ENCODE measurements around the gene GUCY1B1. TPM values are rescaled to one million over a fixed set of nuclear protein-coding genes. Genes with fewer than 3 reads are reported as not detected.
A peak's percentile ranks its signal among the peaks of the same experiment; 100 is the strongest.

Gene GUCY1B1
- total RNA-seq, 1 donor from 2014 or later, result 1.7 TPM

- Histone ChIP-seq H3K4me3 (ENCODE audit: low read depth, low read length) (no peak overlapping the region), H3K36me3 (ENCODE audit: control insufficient read depth, insufficient read depth, low read length) (no peaks in the 10 kb centered on the region), H3K27me3 (ENCODE audit: control insufficient read depth, insufficient read depth, low read length) (no peaks in the 10 kb centered on the region)
- no peak for DNase-seq (ENCODE audit: low read depth)
- no peak for TF ChIP-seq CTCF (IDR thresholded peaks at IDR 0.05; ENCODE audit: insufficient read depth, low read length, poor library complexity, severe bottlenecking)
These were observed 22.5 kb downstream of the GUCY1B1 start for GRCh38 chr4:155781249-155781831.

- no peak for DNase-seq (ENCODE audit: low read depth)
- Histone ChIP-seq H3K4me3 (ENCODE audit: low read depth, low read length) (no peak overlapping the region), H3K36me3 (ENCODE audit: control insufficient read depth, insufficient read depth, low read length) (no peaks in the 10 kb centered on the region), H3K27me3 (ENCODE audit: control insufficient read depth, insufficient read depth, low read length) (no peaks in the 10 kb centered on the region)
- no peak for TF ChIP-seq CTCF (IDR thresholded peaks at IDR 0.05; ENCODE audit: insufficient read depth, low read length, poor library complexity, severe bottlenecking)
These were observed 25.8 kb downstream of the GUCY1B1 start for GRCh38 chr4:155784637-155785036.

- Histone ChIP-seq H3K27me3 (ENCODE audit: control insufficient read depth, insufficient read depth, low read length) (no peaks in the 10 kb centered on the region), H3K4me3 (ENCODE audit: low read depth, low read length) (no peak overlapping the region), H3K36me3 (ENCODE audit: control insufficient read depth, insufficient read depth, low read length) (peaks cover 1% of the 10 kb centered on the region)
- no peak for DNase-seq (ENCODE audit: low read depth)
- TF ChIP-seq CTCF (IDR thresholded peaks at IDR 0.05; ENCODE audit: insufficient read depth, low read length, poor library complexity, severe bottlenecking), result no peak
These were observed 27.0 kb downstream of the GUCY1B1 start for GRCh38 chr4:155785828-155786227.

- peak; percentile 87 for TF ChIP-seq CTCF (IDR thresholded peaks at IDR 0.05; ENCODE audit: insufficient read depth, low read length, poor library complexity, severe bottlenecking)
- no peak overlapping the region for H3K4me3 ChIP-seq (ENCODE audit: low read depth, low read length)
- no peak for DNase-seq (ENCODE audit: low read depth)
- peaks cover 1% of the 10 kb centered on the region for H3K36me3 ChIP-seq (ENCODE audit: control insufficient read depth, insufficient read depth, low read length)
- H3K27me3 ChIP-seq (ENCODE audit: control insufficient read depth, insufficient read depth, low read length), result no peaks in the 10 kb centered on the region
These were observed 28.4 kb downstream of the GUCY1B1 start for GRCh38 chr4:155787113-155787710.

DNA sequence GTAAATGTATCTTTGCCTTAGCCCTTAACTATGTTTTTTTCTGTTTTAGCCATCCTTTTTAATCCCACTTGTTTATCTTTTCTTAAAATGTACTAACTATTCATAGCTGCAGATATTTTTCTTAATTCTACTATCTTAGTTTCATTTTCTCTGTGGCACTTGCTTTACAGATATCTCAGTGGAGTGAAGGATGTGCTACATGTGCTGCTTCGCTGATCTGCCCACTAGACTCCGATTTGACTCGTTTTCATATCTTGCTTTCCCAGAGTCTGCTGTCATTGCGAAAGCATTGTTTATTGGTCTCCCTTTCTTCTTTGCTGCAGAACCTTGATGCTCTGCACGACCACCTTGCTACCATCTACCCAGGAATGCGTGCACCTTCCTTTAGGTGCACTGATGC lies 30.6 kb downstream of the GUCY1B1 start:
- peaks cover 1% of the 10 kb centered on the region for H3K36me3 ChIP-seq (ENCODE audit: control insufficient read depth, insufficient read depth, low read length)
- no peak for TF ChIP-seq CTCF (IDR thresholded peaks at IDR 0.05; ENCODE audit: insufficient read depth, low read length, poor library complexity, severe bottlenecking)
- no peaks in the 10 kb centered on the region for H3K27me3 ChIP-seq (ENCODE audit: control insufficient read depth, insufficient read depth, low read length)
- no peak for DNase-seq (ENCODE audit: low read depth)
- no peak overlapping the region for H3K4me3 ChIP-seq (ENCODE audit: low read depth, low read length)

DNA sequence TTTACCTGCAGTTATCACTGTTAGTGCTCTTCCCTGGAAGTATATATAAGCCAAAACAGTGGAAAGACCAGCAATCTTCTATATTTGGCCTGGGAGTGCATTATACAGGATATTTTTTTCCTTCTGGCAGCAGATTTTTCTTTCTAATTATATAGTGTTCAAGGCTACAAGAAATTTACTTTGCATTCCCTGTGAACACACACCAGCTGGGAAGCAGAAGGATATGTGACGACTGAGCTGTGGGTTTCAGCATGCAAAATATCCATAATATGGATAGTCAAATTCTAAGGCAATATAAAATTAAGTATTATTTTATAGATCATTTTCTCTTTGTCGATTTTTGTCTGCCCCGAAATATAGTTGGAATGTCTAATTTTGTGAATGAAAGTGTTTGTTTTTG lies 31.2 kb downstream of the GUCY1B1 start:
- Histone ChIP-seq H3K27me3 (ENCODE audit: control insufficient read depth, insufficient read depth, low read length) (no peaks in the 10 kb centered on the region), H3K36me3 (ENCODE audit: control insufficient read depth, insufficient read depth, low read length) (peaks cover 1% of the 10 kb centered on the region), H3K4me3 (ENCODE audit: low read depth, low read length) (no peak overlapping the region)
- TF ChIP-seq CTCF (IDR thresholded peaks at IDR 0.05; ENCODE audit: insufficient read depth, low read length, poor library complexity, severe bottlenecking), result no peak
- no peak for DNase-seq (ENCODE audit: low read depth)

Data from kidney epithelial cell (primary cell).